Measurements from ENCODE around the gene GPC6.

Gene GPC6

GRCh38 chr13:94140027-94140426 lies 913.4 kb downstream of the GPC6 start:
- Histone ChIP-seq H3K9me3 (ENCODE audit: severe bottlenecking) (no peaks in the 10 kb centered on the region), H3K27me3 (ENCODE audit: insufficient read depth, poor library complexity, severe bottlenecking) (no peaks in the 10 kb centered on the region), H3K36me3 (ENCODE audit: low read depth) (no peaks in the 10 kb centered on the region), H3K4me1 (ENCODE audit: insufficient read depth, poor library complexity, severe bottlenecking) (no peaks in the 10 kb centered on the region), H3K4me3 (ENCODE audit: severe bottlenecking) (no peak overlapping the region), H3K27ac (ENCODE audit: poor library complexity, severe bottlenecking) (no peak overlapping the region)
- ATAC-seq (ENCODE audit: low read depth): no peak
- no peak for DNase-seq (ENCODE audit: low spot score)
- TF ChIP-seq CTCF (IDR thresholded peaks at IDR 0.05; ENCODE audit: poor library complexity, severe bottlenecking): no peak

DNA sequence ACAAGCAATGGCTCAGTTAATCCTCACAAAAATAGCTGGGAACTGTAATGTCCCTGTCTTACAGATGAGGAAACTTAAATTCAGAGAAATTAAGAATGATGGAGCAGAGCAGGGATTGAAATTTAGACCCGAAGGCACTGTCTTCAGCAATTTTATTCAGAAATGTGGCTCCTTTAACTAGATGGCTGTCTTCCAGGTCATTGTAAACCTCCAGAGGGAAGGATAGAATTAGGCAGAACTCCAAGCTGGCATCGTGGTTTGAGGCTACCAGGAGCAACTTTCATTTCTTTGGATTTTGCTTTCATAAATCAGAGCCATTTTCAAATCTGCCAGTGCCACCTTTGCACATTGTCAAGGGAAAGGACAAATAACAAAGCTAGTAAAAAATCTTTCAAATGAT lies 913.9 kb downstream of the GPC6 start:
- DNase-seq (ENCODE audit: low spot score) (no peak), ATAC-seq (ENCODE audit: low read depth) (no peak)
- no peak for TF ChIP-seq CTCF (IDR thresholded peaks at IDR 0.05; ENCODE audit: poor library complexity, severe bottlenecking)
- Histone ChIP-seq H3K4me1 (ENCODE audit: insufficient read depth, poor library complexity, severe bottlenecking) (no peaks in the 10 kb centered on the region), H3K9me3 (ENCODE audit: severe bottlenecking) (no peaks in the 10 kb centered on the region), H3K27ac (ENCODE audit: poor library complexity, severe bottlenecking) (no peak overlapping the region), H3K36me3 (ENCODE audit: low read depth) (no peaks in the 10 kb centered on the region), H3K27me3 (ENCODE audit: insufficient read depth, poor library complexity, severe bottlenecking) (no peaks in the 10 kb centered on the region), H3K4me3 (ENCODE audit: severe bottlenecking) (no peak overlapping the region)

DNA sequence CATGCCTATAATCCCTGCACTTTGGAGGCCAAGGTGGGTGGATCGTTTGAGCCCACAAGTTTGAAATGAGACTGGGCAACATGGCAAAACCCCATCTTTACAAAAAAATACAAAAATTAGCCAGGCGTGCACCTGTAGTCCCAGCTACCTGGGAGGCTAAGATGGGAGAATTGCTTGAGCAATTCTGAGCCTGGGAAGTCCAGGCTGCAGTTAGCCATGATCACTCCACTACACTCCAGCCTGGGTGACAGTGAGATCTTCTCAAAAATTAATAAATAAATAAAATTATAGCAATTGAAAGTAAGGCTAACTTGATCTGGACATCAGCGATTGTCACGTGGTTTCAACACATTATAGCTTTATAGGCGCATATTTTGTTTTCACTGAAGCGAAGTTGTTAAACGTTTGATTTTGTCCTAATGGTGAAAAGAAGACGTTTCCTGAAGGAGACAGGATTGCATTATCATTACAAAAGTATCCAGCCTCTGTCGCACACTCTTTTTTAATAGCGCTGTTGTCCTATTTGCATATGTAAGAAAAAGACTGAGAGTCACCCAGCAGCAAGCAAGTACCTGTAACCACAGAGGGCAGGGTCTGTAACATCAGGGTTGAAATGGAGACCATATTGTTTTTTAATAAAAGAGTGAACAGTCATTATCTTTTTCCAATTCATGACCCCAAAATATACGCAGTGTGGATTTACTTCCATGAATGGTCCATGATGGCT lies 917.2 kb downstream of the GPC6 start:
- H3K9me3 ChIP-seq (ENCODE audit: severe bottlenecking): no peaks in the 10 kb centered on the region
- no peaks in the 10 kb centered on the region for H3K36me3 ChIP-seq (ENCODE audit: low read depth)
- no peak overlapping the region for H3K27ac ChIP-seq (ENCODE audit: poor library complexity, severe bottlenecking)
- H3K4me1 ChIP-seq (ENCODE audit: insufficient read depth, poor library complexity, severe bottlenecking): no peaks in the 10 kb centered on the region
- TF ChIP-seq CTCF (IDR thresholded peaks at IDR 0.05; ENCODE audit: poor library complexity, severe bottlenecking): no peak
- no peaks in the 10 kb centered on the region for H3K27me3 ChIP-seq (ENCODE audit: insufficient read depth, poor library complexity, severe bottlenecking)
- no peak overlapping the region for H3K4me3 ChIP-seq (ENCODE audit: severe bottlenecking)
- DNase-seq (ENCODE audit: low spot score) (no peak), ATAC-seq (ENCODE audit: low read depth) (no peak)

DNA sequence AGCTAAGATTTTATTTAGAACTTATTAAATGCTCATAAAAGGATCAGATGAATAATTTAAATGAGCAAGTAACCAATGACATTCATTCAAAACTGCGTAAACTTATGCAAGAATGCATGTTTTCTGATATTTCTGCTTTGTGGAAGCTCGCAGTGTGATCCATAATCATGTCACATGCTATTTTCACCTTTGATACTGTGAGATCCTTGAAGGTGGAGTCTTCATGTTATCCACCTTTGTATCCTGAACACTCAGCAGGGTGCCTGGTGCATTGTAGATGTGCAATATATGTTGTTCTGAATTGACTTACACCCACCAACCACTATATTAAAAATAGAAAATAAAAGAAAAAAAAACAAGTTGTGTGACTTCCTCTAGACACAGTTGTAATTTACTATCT lies 919.4 kb downstream of the GPC6 start:
- no peak overlapping the region for H3K4me3 ChIP-seq (ENCODE audit: severe bottlenecking)
- ATAC-seq (ENCODE audit: low read depth) (no peak), DNase-seq (ENCODE audit: low spot score) (no peak)
- H3K36me3 ChIP-seq (ENCODE audit: low read depth): no peaks in the 10 kb centered on the region
- no peaks in the 10 kb centered on the region for H3K9me3 ChIP-seq (ENCODE audit: severe bottlenecking)
- no peaks in the 10 kb centered on the region for H3K27me3 ChIP-seq (ENCODE audit: insufficient read depth, poor library complexity, severe bottlenecking)
- H3K4me1 ChIP-seq (ENCODE audit: insufficient read depth, poor library complexity, severe bottlenecking): no peaks in the 10 kb centered on the region
- H3K27ac ChIP-seq (ENCODE audit: poor library complexity, severe bottlenecking): no peak overlapping the region
- TF ChIP-seq CTCF (IDR thresholded peaks at IDR 0.05; ENCODE audit: poor library complexity, severe bottlenecking): no peak

DNA sequence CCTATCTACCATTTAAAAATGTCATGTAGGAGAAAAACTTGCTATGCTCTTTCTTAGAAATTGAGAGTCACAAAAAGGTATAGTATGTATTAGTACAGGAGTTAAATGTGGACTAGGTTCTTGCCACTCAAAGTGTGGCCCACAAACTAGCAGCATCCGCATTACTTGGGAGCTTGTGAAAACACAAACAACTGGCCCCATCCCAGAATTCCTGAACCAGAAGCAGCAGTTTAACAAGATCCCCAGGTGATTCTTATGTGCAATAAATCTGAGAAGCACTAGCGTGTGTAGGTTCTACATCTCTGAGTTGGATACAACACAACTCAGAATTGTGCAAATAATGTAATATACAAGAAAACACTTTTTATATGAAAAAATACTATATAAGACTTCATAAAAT lies 927.0 kb downstream of the GPC6 start:
- no peak overlapping the region for H3K4me3 ChIP-seq (ENCODE audit: severe bottlenecking)
- H3K27me3 ChIP-seq (ENCODE audit: insufficient read depth, poor library complexity, severe bottlenecking): no peaks in the 10 kb centered on the region
- H3K36me3 ChIP-seq (ENCODE audit: low read depth): no peaks in the 10 kb centered on the region
- H3K4me1 ChIP-seq (ENCODE audit: insufficient read depth, poor library complexity, severe bottlenecking): no peaks in the 10 kb centered on the region
- no peak for TF ChIP-seq CTCF (IDR thresholded peaks at IDR 0.05; ENCODE audit: poor library complexity, severe bottlenecking)
- H3K27ac ChIP-seq (ENCODE audit: poor library complexity, severe bottlenecking): no peak overlapping the region
- no peak for ATAC-seq (ENCODE audit: low read depth)
- no peak for DNase-seq (ENCODE audit: low spot score)
- no peaks in the 10 kb centered on the region for H3K9me3 ChIP-seq (ENCODE audit: severe bottlenecking)
